Renal cortex interstitium (tissue), 15 donors: Measurements from ENCODE around the gene SYCP2L. TPM values are rescaled to one million over a fixed set of nuclear protein-coding genes. Genes with fewer than 3 reads are reported as not detected.
"Not testable (repeated sequence)": the region's sequence is repeated elsewhere in the genome, so short reads cannot be mapped to it uniquely, and the experiment has no call there.

Experiments used
- DNase-seq, 11 donors: peaks; one replicate each; pipeline ENCODE4 v3.0.0-alpha.2; 2013; ENCODE audit warnings: low read depth in 9 of 11, low spot score in 4 of 11; ENCODE audit errors: extremely low read depth in 1 of 11
- long read RNA-seq, 16 experiments: transcript quantifications; one replicate each; lab custom pipeline, GENCODE V29; 2026
- polyA plus RNA-seq, 3 donors: library from polyadenylated mRNA; unstranded; fragments of 120-200 nt; gene quantifications; one replicate each; pipeline ENCODE4 v1.2.1, GENCODE V29; 2013; ENCODE audit not compliant: insufficient read length in 3 of 3

SYCP2L gene
- polyA plus RNA-seq = 1 to 10 TPM; 3.4 to 6.1 (median 3.7) TPM
- long read RNA-seq, donor 1 = 0 reads
- long read RNA-seq, donor 2 = 0 reads
- long read RNA-seq, donor 3 = 0 reads
- long read RNA-seq, donor 4 = 0 reads
- long read RNA-seq, donor 5 = 0 reads
- long read RNA-seq, donor 6 = 0 reads
- long read RNA-seq, donor 7 = 0 reads
- long read RNA-seq, donor 8 = 0 reads
- long read RNA-seq, donor 9 = 0 reads
- long read RNA-seq, donor 10 = 0 reads
- long read RNA-seq, donor 11 = 0 reads
- long read RNA-seq, donor 12, partial matches to known transcripts = 0 of 1 reads
- long read RNA-seq, donor 12, other reads (novel, unspliced or antisense) = 0 of 1 reads
- long read RNA-seq, donor 13 = 0 reads
- long read RNA-seq, donor 14 = 0 reads
- long read RNA-seq, donor 15 = 0 reads
- long read RNA-seq, donor 16, partial matches to known transcripts = 5 of 6 reads
- long read RNA-seq, donor 16, other reads (novel, unspliced or antisense) = 0 of 6 reads

- peak in 4 of 11 donors; percentile 51 to 62 (median 60) for DNase-seq
These were observed at the start of gene SYCP2L for GRCh38 chr6:10886691-10887502. SYCP2L (plus strand) TSS chr6:10887052; CDS start chr6:10887127, 75 bp downstream.

- DNase-seq = peak in 4 of 11 donors; percentile 10 to 28 (median 18)
These were observed 49.2 kb upstream of the SYCP2L start for GRCh38 chr6:10837622-10837994.

GRCh38 chr6:10837995-10838793, 48.7 kb upstream of the SYCP2L start, which contains the start of gene MAK:
MAK (minus strand) TSS chr6:10838539; CDS start chr6:10830648, 7,891 bp downstream.
- DNase-seq = peak; percentile 83 to 91 (median 88)

GRCh38 chr6:10838794-10839333, 48.0 kb upstream of the SYCP2L start:
- no peak for DNase-seq

- DNase-seq = no peak
These were observed 43.3 kb upstream of the SYCP2L start for GRCh38 chr6:10843554-10843953.

- no peak for DNase-seq
These were observed 39.2 kb upstream of the SYCP2L start for GRCh38 chr6:10847684-10848083.

- DNase-seq = no peak
These were observed 37.0 kb upstream of the SYCP2L start for GRCh38 chr6:10849901-10850300.

- no peak for DNase-seq
These were observed 36.1 kb upstream of the SYCP2L start for GRCh38 chr6:10850728-10851127.

- DNase-seq = peak in 6 of 11 donors; percentile 30 to 59 (median 54)
These were observed 34.4 kb upstream of the SYCP2L start for GRCh38 chr6:10852361-10852960.

- DNase-seq = not testable (repeated sequence)
These were observed 33.0 kb upstream of the SYCP2L start for GRCh38 chr6:10853849-10854300.

- DNase-seq = no peak
These were observed 31.8 kb upstream of the SYCP2L start for GRCh38 chr6:10854922-10855632.

- no peak for DNase-seq
These were observed 29.6 kb upstream of the SYCP2L start for GRCh38 chr6:10857259-10857658.

- DNase-seq = no peak
These were observed 25.8 kb upstream of the SYCP2L start for GRCh38 chr6:10861086-10861485.

- peak in 1 of 11 donors; percentile 35 for DNase-seq
These were observed 24.5 kb upstream of the SYCP2L start for GRCh38 chr6:10862361-10862760.

GRCh38 chr6:10863031-10863430, 23.8 kb upstream of the SYCP2L start:
- DNase-seq = not testable (repeated sequence)

- not testable (repeated sequence) for DNase-seq
These were observed 20.1 kb upstream of the SYCP2L start for GRCh38 chr6:10866709-10867108.

- no peak for DNase-seq
These were observed 18.9 kb upstream of the SYCP2L start for GRCh38 chr6:10867952-10868351.

GRCh38 chr6:10873374-10873773, 13.5 kb upstream of the SYCP2L start:
- DNase-seq = no peak
